Mucosa of descending colon (tissue), 3 donors: Measurements from ENCODE around the gene SIMC1. TPM values are rescaled to one million over a fixed set of nuclear protein-coding genes. Genes with fewer than 3 reads are reported as not detected.

ENCODE experiments used
- ATAC-seq: fragments of 200-7000 bp; cut with Tn5 transposase; one replicate; pipeline ENCODE4 v1.9.1; 2020; ENCODE audit warnings: mild to moderate bottlenecking, moderate library complexity
- DNase-seq, 3 donors: peaks; one replicate each; pipeline ENCODE4 v3.0.0-alpha.2; 2020
- H3K36me3 ChIP-seq: fragments of 200-600 bp; one replicate; pipeline ENCODE4 v1.8.0; 2021; ENCODE audit warnings: low read depth, mild to moderate bottlenecking
- H3K4me1 ChIP-seq: fragments of 200-600 bp; one replicate; pipeline ENCODE4 v1.8.0; 2021; ENCODE audit warnings: low read depth, mild to moderate bottlenecking
- H3K4me3 ChIP-seq: fragments of 200-600 bp; one replicate; pipeline ENCODE4 v1.8.0; 2021; ENCODE audit warnings: mild to moderate bottlenecking
- H3K9me3 ChIP-seq: fragments of 200-600 bp; one replicate; pipeline ENCODE4 v1.8.0; 2021; ENCODE audit warnings: mild to moderate bottlenecking
- CTCF ChIP-seq: fragments of 200-600 bp; IDR thresholded peaks from one replicate; pipeline ENCODE4 v1.8.0; 2022; ENCODE audit warnings: antibody characterized with exemption, mild to moderate bottlenecking
- intact Hi-C, 2 donors: fragments of 100-400 bp; cut with DNase I in 1 of 2; cut with micrococcal nuclease in 1 of 2; formaldehyde crosslinking; loops; one replicate each; pipeline versions ENCODE4 v1.11.0 to v1.11.1; 2022; cut with DNase I, micrococcal nuclease
- total RNA-seq, 3 donors: library from RNA; stranded (reverse); fragmentation: NEBNext Ultra II Directional in 2 of 3; extraction: Animal tissue kit (Norgen Biotek cat#: 25700) in 2 of 3; gene quantifications; one replicate each; pipeline versions ENCODE4 v1.2.1 to v1.2.4, GENCODE V29; 2021 to 2023
- donor health status: DM: no; HTN: no; CAD: no; lungs with moderate emphysema.
- donor health status: DM: no; HTN: no; CAD: no.
- donor health status: DM: no; HTN: yes; CAD: no.

Gene SIMC1
- total RNA-seq, 3 donors from 2014 or later: 22.5 to 26.7 (median 26.0) TPM

- ATAC-seq: peak; percentile 94
- peak; percentile 98 to 100 (median 100) for DNase-seq
- peak; percentile 8 for TF ChIP-seq CTCF
- no peaks in the 10 kb centered on the region for H3K9me3 ChIP-seq
- intact Hi-C loops: no loop called here
- H3K4me1 ChIP-seq: peaks cover 16% of the 10 kb centered on the region
- peak within 1 kb of the TSS; percentile 63 for H3K4me3 ChIP-seq
- H3K36me3 ChIP-seq: no peaks in the 10 kb centered on the region
These were observed 150.4 kb downstream of the SIMC1 start, which contains the start of the genes HIGD2A and NOP16 for GRCh38 chr5:176388444-176389134. HIGD2A (plus strand) TSS chr5:176388751; CDS start chr5:176388820, 69 bp downstream. NOP16 (minus strand) TSS chr5:176388598; CDS start chr5:176388539, 59 bp downstream.

- peak overlapping the region; percentile 31 for H3K4me3 ChIP-seq
- no peaks in the 10 kb centered on the region for H3K9me3 ChIP-seq
- ATAC-seq (peak; percentile 43), DNase-seq (peak in 2 of 3 donors; percentile 48 to 51)
- no peaks in the 10 kb centered on the region for H3K36me3 ChIP-seq
- intact Hi-C loops: no loop called here
- peaks cover 16% of the 10 kb centered on the region for H3K4me1 ChIP-seq
- no peak for TF ChIP-seq CTCF
These were observed 151.2 kb downstream of the SIMC1 start for GRCh38 chr5:176389135-176390123.

- DNase-seq: peak in 2 of 3 donors; percentile 21 to 29
- no peaks in the 10 kb centered on the region for H3K9me3 ChIP-seq
- TF ChIP-seq CTCF: no peak
- H3K4me3 ChIP-seq: no peak overlapping the region
- intact Hi-C loops: no loop called here
- peaks cover 16% of the 10 kb centered on the region for H3K4me1 ChIP-seq
- no peaks in the 10 kb centered on the region for H3K36me3 ChIP-seq
- ATAC-seq: no peak
These were observed 153.3 kb downstream of the SIMC1 start for GRCh38 chr5:176391479-176391878.

GRCh38 chr5:176391999-176392398 is 153.8 kb downstream of the SIMC1 start:
- no peak overlapping the region for H3K4me3 ChIP-seq
- no peak for TF ChIP-seq CTCF
- no peaks in the 10 kb centered on the region for H3K9me3 ChIP-seq
- intact Hi-C loops: no loop called here
- ATAC-seq: no peak
- H3K36me3 ChIP-seq: no peaks in the 10 kb centered on the region
- DNase-seq: peak in 1 of 3 donors; percentile 9
- peaks cover 14% of the 10 kb centered on the region for H3K4me1 ChIP-seq

- DNase-seq (peak in 2 of 3 donors; percentile 31 to 41), ATAC-seq (no peak)
- intact Hi-C loops: no loop called here
- TF ChIP-seq CTCF: no peak
- Histone ChIP-seq H3K36me3 (no peaks in the 10 kb centered on the region), H3K4me1 (peaks cover 9% of the 10 kb centered on the region), H3K9me3 (no peaks in the 10 kb centered on the region), H3K4me3 (no peak overlapping the region)
These were observed 154.3 kb downstream of the SIMC1 start for GRCh38 chr5:176392526-176392925.
